HepG2 (cell line): ENCODE measurements around the gene MYRIP.

Experiments used
- ZNF207 ChIP-seq: fragments of 450-650 bp; IDR thresholded peaks from 2 replicates; pipeline ENCODE4 v1.6.1; 2016; ENCODE audit warnings: antibody characterized with exemption, borderline replicate concordance
- ZNF274 ChIP-seq: sonication (generic); formaldehyde crosslinking; IDR thresholded peaks from 2 replicates; pipeline ENCODE4 v1.5.1; 2020; ENCODE audit warnings: mild to moderate bottlenecking, missing genetic modification reagents

GRCh38 chr3:39788128-39788883 lies 21.1 kb upstream of the MYRIP start:
- TF ChIP-seq ZNF207 (no peak), ZNF274 (CRISPR knock-in tag) (no peak)
